GM18907 (cell line): ENCODE results near the gene HOMER2.
"Not testable (repeated sequence)": the region's sequence is repeated elsewhere in the genome, so short reads cannot be mapped to it uniquely, and the experiment has no call there.

Experiments
- ATAC-seq: cut with Tn5 transposase; IDR thresholded peaks from one replicate; pipeline ENCODE4 v1.9.1; 2021; ENCODE audit warnings: mild to moderate bottlenecking, moderate library complexity; ENCODE audit not compliant: unreplicated experiment

HOMER2 gene

GRCh38 chr15:82900511-82901060 lies 51.9 kb downstream of the HOMER2 start:
- no peak for ATAC-seq

GRCh38 chr15:82898961-82899360 lies 53.6 kb downstream of the HOMER2 start:
- no peak for ATAC-seq

DNA sequence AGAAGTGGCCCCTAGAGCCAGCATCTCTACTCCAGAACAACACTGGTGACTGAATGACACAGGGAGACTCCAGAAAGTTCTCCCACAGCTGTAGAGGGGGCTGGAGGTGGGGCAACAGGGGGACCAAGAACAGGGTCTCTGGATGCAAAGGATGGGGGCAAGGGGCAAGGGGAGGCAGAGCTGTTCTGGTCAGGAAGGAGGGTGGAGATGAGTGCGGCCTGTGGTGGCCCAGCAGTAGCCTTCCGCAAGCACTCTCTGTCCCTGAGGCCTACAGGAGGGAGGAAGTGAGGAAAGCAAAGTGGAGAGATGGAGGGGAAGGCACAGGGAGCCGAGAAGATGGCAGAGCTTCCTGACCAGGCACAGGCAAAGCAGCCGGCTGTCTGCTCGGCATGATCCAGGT lies 56.5 kb downstream of the HOMER2 start:
- no peak for ATAC-seq

- no peak for ATAC-seq
Observed at GRCh38 chr15:82894971-82895520, 57.5 kb downstream of the HOMER2 start.

DNA sequence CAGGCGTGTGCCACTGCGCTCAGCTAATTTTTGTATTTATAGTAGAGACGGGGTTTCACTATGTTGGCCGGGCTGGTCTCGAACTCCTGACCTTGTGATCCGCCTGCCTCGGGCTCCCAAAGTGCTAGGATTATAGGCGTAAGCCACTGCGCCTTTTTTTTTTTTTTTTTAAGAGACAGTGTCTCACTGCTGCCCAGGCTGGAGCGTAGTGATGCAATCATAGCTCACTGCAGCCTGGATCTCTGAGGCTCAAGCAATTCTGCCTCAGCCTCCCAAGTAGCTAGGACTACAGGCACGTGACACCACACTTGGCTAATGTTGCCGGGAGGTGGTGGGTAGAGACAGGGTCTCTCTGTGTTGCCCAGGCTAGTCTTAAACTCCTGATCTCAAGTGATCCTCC lies 59.0 kb downstream of the HOMER2 start:
- ATAC-seq = not testable (repeated sequence)

GRCh38 chr15:82892573-82892972 lies 59.9 kb downstream of the HOMER2 start:
- no peak for ATAC-seq

GRCh38 chr15:82890995-82891390 lies 61.5 kb downstream of the HOMER2 start:
- ATAC-seq = no peak

DNA sequence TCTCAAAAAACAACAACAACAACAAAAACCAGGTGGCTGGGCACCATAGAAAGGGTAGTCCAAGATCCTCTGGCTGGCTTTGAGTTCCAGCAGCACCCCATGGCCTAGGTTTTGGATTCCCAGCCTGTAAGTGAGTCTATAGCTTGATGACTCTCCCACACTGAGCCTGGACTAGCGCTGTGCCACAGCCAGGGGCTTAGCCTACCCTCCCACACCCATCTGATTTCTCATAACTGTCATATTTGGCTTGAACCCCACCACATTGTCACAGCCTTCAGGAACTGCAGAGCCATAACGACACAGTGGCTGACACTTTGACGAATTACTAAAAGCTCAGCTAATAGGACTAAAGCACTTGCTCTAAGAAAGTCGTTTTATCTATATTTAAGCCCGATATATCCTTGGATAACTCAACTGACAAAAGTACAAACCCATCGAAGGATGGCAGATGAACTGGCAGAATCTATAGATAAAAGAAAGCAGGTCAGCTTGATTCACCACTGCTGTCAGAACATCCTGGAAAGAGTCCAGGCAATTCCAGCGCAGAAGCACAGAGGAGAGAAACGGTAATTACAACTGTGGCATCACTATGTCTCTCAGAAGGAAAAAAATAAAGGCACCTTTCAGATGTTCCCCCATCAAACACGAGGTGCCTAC lies 62.1 kb downstream of the HOMER2 start:
- no peak for ATAC-seq

GRCh38 chr15:82882273-82882928 lies 70.1 kb downstream of the HOMER2 start:
- ATAC-seq = no peak

- ATAC-seq = no peak
Observed at GRCh38 chr15:82881747-82882146, 70.8 kb downstream of the HOMER2 start.

DNA sequence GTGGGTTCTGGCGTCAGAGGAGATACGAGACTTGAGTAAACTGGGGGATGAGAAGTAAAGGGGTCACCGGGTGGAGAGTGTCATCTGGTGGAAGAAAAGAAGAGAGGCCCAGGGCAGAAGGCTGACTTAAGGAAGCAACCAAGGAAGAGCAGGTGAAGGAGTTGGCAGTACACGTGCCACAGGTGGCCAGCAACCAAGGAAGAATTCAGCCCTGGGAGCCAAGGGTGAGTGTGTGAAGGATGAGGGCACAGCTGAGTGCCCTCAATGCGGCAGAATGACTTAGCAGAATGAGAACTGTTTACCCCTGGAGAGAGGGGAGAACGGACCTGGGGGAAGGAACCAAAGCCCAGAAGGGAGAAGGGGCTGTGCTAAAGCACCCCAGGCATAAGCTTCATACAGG lies 71.8 kb downstream of the HOMER2 start:
- ATAC-seq = no peak

DNA sequence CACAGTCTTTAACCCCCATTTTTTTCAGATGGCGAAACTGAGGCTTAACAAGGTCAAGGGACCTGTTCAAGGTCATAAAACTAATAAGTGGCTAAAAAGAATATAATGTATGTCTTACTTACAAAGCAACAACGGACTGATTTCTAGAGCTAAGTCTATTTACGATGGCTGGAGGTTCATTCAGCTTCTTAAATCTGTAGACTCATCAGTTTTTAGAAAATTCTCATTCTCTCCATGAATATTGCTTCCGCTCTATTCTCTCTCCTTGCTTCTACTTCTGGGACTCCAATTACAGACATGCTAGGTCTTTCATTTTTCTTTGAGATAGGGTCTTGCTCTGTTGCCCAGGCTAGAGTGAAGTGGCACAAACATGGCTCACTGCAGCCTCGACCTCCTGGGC lies 74.2 kb downstream of the HOMER2 start:
- ATAC-seq = no peak

- ATAC-seq = no peak
Observed at GRCh38 chr15:82877825-82878224, 74.7 kb downstream of the HOMER2 start.

DNA sequence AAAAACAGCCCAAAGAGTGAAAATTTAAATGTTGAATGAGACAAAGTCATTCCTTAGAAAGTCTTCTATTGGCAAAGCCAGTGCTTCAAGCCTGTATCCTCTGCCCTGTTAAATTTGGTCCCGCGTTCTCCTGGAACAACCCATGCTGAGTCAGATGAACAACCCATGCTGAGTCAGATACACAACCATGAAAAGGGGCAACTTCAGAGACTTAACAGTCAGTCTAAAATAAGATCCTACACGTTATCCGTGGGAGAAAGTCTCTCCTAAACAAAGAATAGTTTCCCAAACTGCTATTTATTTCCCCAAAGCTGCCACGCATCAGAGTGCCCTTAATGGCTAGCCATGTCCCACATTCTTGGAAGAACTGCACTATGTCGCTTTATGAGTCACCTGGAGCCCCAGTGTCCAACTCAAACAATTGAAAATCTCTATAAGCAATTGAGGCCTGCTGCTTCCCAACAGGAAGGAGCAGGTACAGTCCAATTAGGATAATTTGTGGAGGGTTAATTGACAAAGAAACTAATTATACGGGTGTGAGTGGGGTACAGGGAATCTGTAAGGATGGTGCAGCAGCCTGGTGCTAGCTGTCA lies 77.0 kb downstream of the HOMER2 start:
- ATAC-seq = no peak

GRCh38 chr15:82874961-82875360 lies 77.6 kb downstream of the HOMER2 start:
- ATAC-seq = no peak

GRCh38 chr15:82874267-82874666 lies 78.3 kb downstream of the HOMER2 start:
- no peak for ATAC-seq

GRCh38 chr15:82873000-82873680 lies 79.4 kb downstream of the HOMER2 start:
- no peak for ATAC-seq

GRCh38 chr15:82871832-82872484 lies 80.6 kb downstream of the HOMER2 start:
- ATAC-seq = no peak

- ATAC-seq = no peak
Observed at GRCh38 chr15:82871358-82871757, 81.2 kb downstream of the HOMER2 start.

DNA sequence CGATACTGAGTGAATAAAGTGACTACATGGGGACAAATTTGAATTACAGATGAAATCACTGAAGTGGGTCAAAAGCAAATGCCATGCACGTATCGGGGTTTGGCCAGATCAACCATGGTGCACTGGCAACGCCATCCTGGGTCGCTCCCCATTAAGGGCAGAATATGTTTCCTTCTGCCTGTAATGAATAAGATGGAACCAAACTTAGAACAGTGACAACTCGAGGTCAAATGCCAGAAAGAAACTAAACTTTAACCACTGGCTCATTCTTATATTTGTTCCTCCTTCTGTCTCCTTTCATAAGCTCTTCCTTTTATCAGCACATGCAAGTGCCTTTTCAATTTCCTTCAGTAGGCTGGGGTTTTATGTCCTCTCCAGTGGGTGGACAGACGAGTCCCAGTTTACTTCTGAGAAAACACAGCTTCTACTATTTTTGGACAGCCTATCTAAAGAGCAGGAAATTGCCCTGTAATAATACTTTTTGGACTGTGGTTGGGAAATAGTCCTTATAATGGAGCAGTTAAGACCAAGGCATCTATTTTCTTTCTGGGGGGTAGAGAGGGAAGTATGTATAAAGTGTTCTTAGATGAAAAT lies 81.7 kb downstream of the HOMER2 start:
- no peak for ATAC-seq
